Effector memory CD4-positive, alpha-beta T cell (primary cell): ENCODE measurements around the gene BLM.
A peak's percentile ranks its signal among the peaks of the same experiment; 100 is the strongest.
"Not testable (repeated sequence)": the region's sequence is repeated elsewhere in the genome, so short reads cannot be mapped to it uniquely, and the experiment has no call there.

Experiments
- DNase-seq, 3 donors: peaks; one replicate each; pipeline ENCODE4 v3.0.0-alpha.2; 2020
- H3K27ac ChIP-seq: 2 replicates; pipeline ENCODE4 v1.7.0; 2013; ENCODE audit warnings: mild to moderate bottlenecking, low read length, moderate library complexity; ENCODE audit not compliant: insufficient read depth, poor library complexity, severe bottlenecking
- H3K27me3 ChIP-seq: replicated peaks from 2 replicates; pipeline ENCODE4 v1.7.0; 2013; ENCODE audit warnings: mild to moderate bottlenecking, low read length; ENCODE audit not compliant: insufficient read depth, control insufficient read depth, poor library complexity, severe bottlenecking
- H3K36me3 ChIP-seq: 2 replicates; pipeline ENCODE4 v1.7.0; 2013; ENCODE audit warnings: mild to moderate bottlenecking, low read length, moderate library complexity; ENCODE audit not compliant: control insufficient read depth, insufficient read depth
- H3K4me1 ChIP-seq: 2 replicates; pipeline ENCODE4 v1.7.0; 2013; ENCODE audit warnings: low read length, mild to moderate bottlenecking; ENCODE audit not compliant: control insufficient read depth, insufficient read depth, poor library complexity, severe bottlenecking
- H3K4me3 ChIP-seq: 2 replicates; pipeline ENCODE4 v1.7.0; 2013; ENCODE audit warnings: low read length, low read depth, mild to moderate bottlenecking; ENCODE audit not compliant: insufficient read depth, poor library complexity, severe bottlenecking
- H3K9me3 ChIP-seq: 2 replicates; pipeline ENCODE4 v1.7.0; 2013; ENCODE audit warnings: mild to moderate bottlenecking, low read length, moderate library complexity; ENCODE audit not compliant: control insufficient read depth

BLM gene

DNA sequence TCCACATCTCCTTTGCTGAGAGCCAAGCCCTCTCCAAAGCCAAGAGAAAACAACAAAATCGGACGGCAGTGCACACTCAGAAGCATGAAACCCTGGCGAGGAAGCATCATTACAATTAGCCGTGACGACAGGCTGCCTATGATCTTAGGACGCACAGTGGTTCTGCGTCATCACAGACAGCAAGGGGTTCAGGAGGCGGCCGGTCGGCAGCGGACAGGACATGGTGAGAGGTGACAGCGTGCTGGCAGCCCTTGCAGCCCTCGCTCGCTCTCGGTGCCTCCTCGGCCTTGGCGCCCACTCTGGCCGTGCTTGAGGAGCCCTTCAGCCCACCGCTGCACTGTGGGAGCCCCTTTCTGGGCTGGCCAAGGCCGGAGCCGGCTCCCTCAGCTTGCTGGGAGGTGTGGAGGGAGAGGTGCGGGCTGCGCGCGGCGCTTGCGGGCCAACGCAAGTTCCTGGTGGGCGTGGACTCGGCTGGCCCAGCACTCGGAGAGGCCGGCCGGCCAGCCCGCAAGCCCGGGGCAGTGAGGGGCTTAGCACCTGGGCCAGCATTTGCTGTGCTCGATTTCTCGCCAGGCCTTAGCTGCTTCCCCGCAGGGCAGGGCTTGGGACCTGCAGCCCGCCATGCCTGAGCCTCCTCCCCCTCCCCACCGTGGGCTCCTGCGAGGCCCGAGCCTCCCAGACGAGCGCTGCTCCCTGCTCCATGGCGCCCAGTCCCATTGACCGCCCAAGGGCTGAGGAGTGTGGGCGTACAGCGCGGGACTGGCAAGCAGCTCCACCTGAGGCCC is 108.2 kb downstream of the BLM start:
- not testable (repeated sequence) for H3K27me3 ChIP-seq

GRCh38 chr15:90826206-90826885 is 109.2 kb downstream of the BLM start:
- H3K9me3 ChIP-seq, H3K36me3 ChIP-seq, H3K27ac ChIP-seq, H3K27me3 ChIP-seq, H3K4me3 ChIP-seq, DNase-seq, H3K4me1 ChIP-seq: not testable (repeated sequence)

More for the DNA sequence above, 108.2 kb downstream of the BLM start:
- not testable (repeated sequence) for H3K4me1 ChIP-seq, H3K36me3 ChIP-seq, DNase-seq, H3K27ac ChIP-seq, H3K9me3 ChIP-seq, H3K4me3 ChIP-seq

DNA sequence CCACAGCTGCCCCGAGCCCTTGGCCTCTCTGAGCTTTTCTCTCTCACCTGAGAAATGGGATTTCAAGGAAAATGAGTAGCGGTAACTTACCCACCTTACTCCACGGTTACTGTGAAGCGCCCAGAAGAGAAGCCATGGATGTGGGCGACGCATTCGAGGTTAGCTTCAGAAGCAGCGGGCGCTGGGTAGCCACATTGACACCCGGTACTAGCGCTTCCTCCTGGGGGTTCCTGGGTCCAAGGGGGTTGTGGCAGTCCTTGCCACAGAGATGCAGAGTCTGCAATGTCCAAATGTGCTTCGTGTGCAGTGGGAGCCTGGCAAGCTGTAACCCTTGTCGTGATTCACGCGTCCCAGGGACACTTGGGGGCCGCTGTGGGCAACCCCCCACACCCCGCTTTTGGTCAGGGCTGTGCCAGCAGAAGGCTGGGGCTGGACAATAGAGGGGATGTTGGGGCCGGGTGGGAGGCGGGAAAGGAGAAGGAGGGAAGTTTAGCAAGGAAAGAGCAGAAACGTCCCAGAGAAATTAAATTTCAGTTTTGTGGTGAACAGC is 109.8 kb downstream of the BLM start:
- no peak for DNase-seq
- H3K36me3 ChIP-seq, result no peaks in the 10 kb centered on the region
- no peak overlapping the region for H3K4me3 ChIP-seq
- no peaks in the 10 kb centered on the region for H3K9me3 ChIP-seq
- H3K4me1 ChIP-seq, result no peaks in the 10 kb centered on the region
- no peak overlapping the region for H3K27ac ChIP-seq
- no peaks in the 10 kb centered on the region for H3K27me3 ChIP-seq

- DNase-seq, result no peak
- H3K27me3 ChIP-seq, result no peaks in the 10 kb centered on the region
- H3K27ac ChIP-seq, result no peak overlapping the region
- no peaks in the 10 kb centered on the region for H3K9me3 ChIP-seq
- H3K36me3 ChIP-seq, result no peaks in the 10 kb centered on the region
- no peak overlapping the region for H3K4me3 ChIP-seq
- no peaks in the 10 kb centered on the region for H3K4me1 ChIP-seq
Measured at GRCh38 chr15:90828111-90828510, 111.0 kb downstream of the BLM start.

- no peaks in the 10 kb centered on the region for H3K27me3 ChIP-seq
- no peak for DNase-seq
- no peak overlapping the region for H3K27ac ChIP-seq
- H3K4me3 ChIP-seq, result no peak overlapping the region
- H3K36me3 ChIP-seq, result no peaks in the 10 kb centered on the region
- H3K9me3 ChIP-seq, result no peaks in the 10 kb centered on the region
- no peaks in the 10 kb centered on the region for H3K4me1 ChIP-seq
Measured at GRCh38 chr15:90829126-90829525, 112.0 kb downstream of the BLM start.

DNA sequence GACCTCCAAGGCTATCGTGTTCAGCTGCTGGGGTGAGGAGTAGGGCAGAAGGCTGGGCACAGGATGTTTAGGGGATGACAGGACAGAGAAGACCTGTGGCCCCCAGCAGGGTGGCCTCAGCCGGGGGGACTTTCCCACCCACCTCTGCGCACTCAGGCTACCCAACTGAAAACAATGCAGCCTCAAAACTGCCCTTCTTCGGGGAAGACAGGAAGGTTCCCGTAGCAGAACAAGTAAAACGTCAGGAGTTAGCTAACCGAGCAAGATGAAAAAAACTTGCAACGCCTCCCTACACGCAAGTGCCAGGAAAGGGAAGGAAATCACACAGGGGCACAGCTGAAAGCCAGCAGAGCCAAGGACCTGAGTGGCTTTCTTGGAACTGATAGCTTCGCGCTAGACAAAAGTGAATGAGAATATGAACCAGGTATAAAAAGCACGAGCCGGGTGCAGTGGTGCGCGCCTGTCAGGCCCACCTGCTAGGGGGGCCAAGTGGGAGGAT is 112.8 kb downstream of the BLM start:
- H3K4me3 ChIP-seq, result no peak overlapping the region
- no peak for DNase-seq

DNA sequence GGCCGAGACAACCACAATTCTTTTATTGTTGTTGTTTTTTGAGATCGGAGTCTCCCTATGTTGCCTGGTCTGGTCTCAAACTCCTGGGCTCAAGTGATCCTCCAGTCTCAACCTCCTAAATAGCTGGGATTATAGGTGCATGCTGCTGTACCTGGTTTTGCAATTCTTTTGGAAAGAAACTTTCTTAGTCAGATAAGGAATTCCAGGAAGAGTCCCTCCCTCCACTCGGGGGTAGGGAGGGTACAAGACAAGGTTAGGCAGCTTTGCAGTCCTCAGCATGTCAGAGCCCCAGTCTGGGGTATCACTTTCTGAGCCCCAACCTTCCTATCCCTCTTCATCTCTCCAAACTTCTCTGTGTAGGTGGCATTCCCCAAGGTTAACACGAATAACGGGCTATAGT is 117.5 kb downstream of the BLM start:
- no peak overlapping the region for H3K27ac ChIP-seq
- DNase-seq, result no peak
- H3K4me1 ChIP-seq, result peaks cover 20% of the 10 kb centered on the region
- no peaks in the 10 kb centered on the region for H3K9me3 ChIP-seq
- no peak overlapping the region for H3K4me3 ChIP-seq
- no peaks in the 10 kb centered on the region for H3K36me3 ChIP-seq
- H3K27me3 ChIP-seq, result no peaks in the 10 kb centered on the region

More for the DNA sequence above, 112.8 kb downstream of the BLM start:
- Histone ChIP-seq H3K27ac (no peak overlapping the region), H3K4me1 (no peaks in the 10 kb centered on the region), H3K9me3 (no peaks in the 10 kb centered on the region), H3K27me3 (no peaks in the 10 kb centered on the region), H3K36me3 (no peaks in the 10 kb centered on the region)

GRCh38 chr15:90836296-90836871 is 119.2 kb downstream of the BLM start:
- H3K27ac ChIP-seq, result no peak overlapping the region

GRCh38 chr15:90837094-90837493 is 119.9 kb downstream of the BLM start:
- no peak overlapping the region for H3K4me3 ChIP-seq
- H3K9me3 ChIP-seq, result no peaks in the 10 kb centered on the region
- no peaks in the 10 kb centered on the region for H3K27me3 ChIP-seq
- peak overlapping the region; percentile 42 for H3K27ac ChIP-seq
- H3K4me1 ChIP-seq, result peaks cover 24% of the 10 kb centered on the region
- DNase-seq, result no peak
- no peaks in the 10 kb centered on the region for H3K36me3 ChIP-seq

More at GRCh38 chr15:90836296-90836871, 119.2 kb downstream of the BLM start:
- no peak overlapping the region for H3K4me3 ChIP-seq
- no peaks in the 10 kb centered on the region for H3K9me3 ChIP-seq
- no peaks in the 10 kb centered on the region for H3K27me3 ChIP-seq
- no peak for DNase-seq
- H3K4me1 ChIP-seq, result peaks cover 24% of the 10 kb centered on the region
- no peaks in the 10 kb centered on the region for H3K36me3 ChIP-seq
